Breast epithelium (tissue), 4 donors: ENCODE measurements around the gene ATRN. TPM values are rescaled to one million over a fixed set of nuclear protein-coding genes. Genes with fewer than 3 reads are reported as not detected.
A peak's percentile ranks its signal among the peaks of the same experiment; 100 is the strongest.
"Not testable (repeated sequence)": the region's sequence is repeated elsewhere in the genome, so short reads cannot be mapped to it uniquely, and the experiment has no call there.

Source experiments
- DNase-seq, 2 donors: peaks; one replicate each; pipeline ENCODE4 v3.0.0-alpha.2; 2019; ENCODE audit warnings: low spot score in 2 of 2
- H3K27ac ChIP-seq, 2 donors: fragments of 200-600 bp; sonication (generic) in 1 of 2; one replicate each; pipeline ENCODE4 v1.5.1; 2016 to 2019; ENCODE audit warnings: mild to moderate bottlenecking in 1 of 2
- H3K27me3 ChIP-seq, 2 donors: fragments of 200-600 bp; sonication (generic) in 1 of 2; one replicate each; pipeline versions ENCODE4 v1.5.1 to v1.6.0; 2017 to 2019; ENCODE audit warnings: control low read depth in 1 of 2, mild to moderate bottlenecking in 1 of 2
- H3K36me3 ChIP-seq: fragments of 200-600 bp; one replicate; pipeline ENCODE4 v1.5.1; 2019
- H3K4me1 ChIP-seq, 2 donors: fragments of 200-600 bp; sonication (generic); one replicate each; pipeline ENCODE4 v1.5.1; 2016 to 2019; ENCODE audit warnings: control low read depth in 1 of 2
- H3K4me3 ChIP-seq, 3 donors: fragments of 200-600 bp; sonication (generic); 1 replicate in 2 of 3; 2 replicates in 1 of 3; pipeline ENCODE4 v1.5.1; 2016 to 2019; ENCODE audit warnings: mild to moderate bottlenecking in 3 of 3, moderate library complexity in 2 of 3
- H3K9me3 ChIP-seq, 2 donors: fragments of 200-600 bp; sonication (generic) in 1 of 2; one replicate each; pipeline ENCODE4 v1.5.1; 2016 to 2019; ENCODE audit warnings: control low read depth in 1 of 2
- POLR2A ChIP-seq: fragments of 450-650 bp; IDR thresholded peaks from one replicate; pipeline ENCODE4 v1.6.1; 2016; ENCODE audit warnings: antibody characterized with exemption, mild to moderate bottlenecking, moderate library complexity
- POLR2AphosphoS5 ChIP-seq, 3 donors: sonication (generic); formaldehyde crosslinking; IDR thresholded peaks; one replicate each; pipeline ENCODE4 v1.6.1; 2017; ENCODE audit warnings: antibody characterized with exemption in 3 of 3
- intact Hi-C: fragments of 100-400 bp; cut with DNase I; formaldehyde crosslinking; loops from one replicate; pipeline ENCODE4 v1.15.1; 2023; ENCODE audit warnings: low total_unique reads
- total RNA-seq, 3 donors: library from RNA; depleted of rRNA; stranded (reverse); fragments of >200 nt; gene quantifications; one replicate each; pipeline ENCODE4 v1.1.0, GENCODE V29; 2016
- TF ChIP-seq, protein P1 (sequence below), 3 donors: fragments of 450-650 bp; IDR thresholded peaks; one replicate each; pipeline ENCODE4 v1.5.1; 2016 to 2017; ENCODE audit warnings: antibody characterized with exemption in 3 of 3, mild to moderate bottlenecking in 3 of 3, moderate library complexity in 3 of 3

ATRN gene
- total RNA-seq: 10 to 100 TPM; 26.5 to 35.6 (median 32.3) TPM

DNA sequence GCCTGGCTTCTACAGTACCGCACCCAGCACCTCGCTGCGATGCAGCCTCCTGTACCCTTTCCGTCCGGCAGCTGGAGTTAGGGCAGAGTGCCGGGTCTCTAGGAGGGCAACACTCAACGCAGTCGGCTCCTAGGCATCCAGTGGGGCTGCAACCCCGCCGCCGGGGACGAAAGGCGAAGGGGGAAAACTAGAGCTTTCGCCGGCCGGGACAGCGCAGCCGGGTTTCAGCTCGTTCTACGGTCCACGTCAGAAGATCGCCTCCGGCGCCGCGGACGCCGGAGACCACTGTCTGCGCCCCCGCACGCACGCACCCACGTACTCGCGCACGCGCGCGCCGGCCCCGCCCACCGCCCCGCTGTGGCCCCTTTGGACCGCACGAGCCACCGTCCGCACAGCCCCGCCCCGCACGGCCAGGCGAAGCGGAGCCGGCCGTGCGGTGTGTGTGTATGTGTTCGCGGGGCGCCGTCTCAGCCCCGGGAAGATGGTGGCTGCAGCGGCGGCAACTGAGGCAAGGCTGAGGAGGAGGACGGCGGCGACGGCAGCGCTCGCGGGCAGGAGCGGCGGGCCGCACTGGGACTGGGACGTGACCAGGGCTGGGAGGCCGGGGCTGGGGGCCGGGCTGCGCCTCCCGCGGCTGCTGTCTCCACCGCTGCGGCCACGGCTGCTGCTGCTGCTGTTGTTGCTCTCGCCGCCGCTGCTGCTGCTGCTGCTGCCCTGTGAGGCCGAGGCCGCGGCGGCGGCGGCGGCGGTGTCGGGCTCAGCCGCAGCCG is at the start of gene ATRN:
Gene ATRN (plus strand): TSS at position 392 of the 770 bp plus-strand sequence. CDS start 90 bp downstream, at position 482.
- Histone ChIP-seq H3K36me3 (no peaks in the 10 kb centered on the region), H3K4me1 (peaks cover 4 to 14% of the 10 kb centered on the region in 2 donors), H3K4me3 (peak within 1 kb of the TSS; percentile 88 to 98 (median 97)), H3K27ac (peak within 1 kb of the TSS; percentile 79 to 86), H3K9me3 (no peaks in the 10 kb centered on the region), H3K27me3 (no peaks in the 10 kb centered on the region)
- intact Hi-C loops: no loop called here
- TF ChIP-seq POLR2A: no peak
- TF ChIP-seq POLR2AphosphoS5 (IDR thresholded peaks at IDR 0.05): peak; percentile 29 to 42 (median 41)
- TF ChIP-seq, protein P1, sequence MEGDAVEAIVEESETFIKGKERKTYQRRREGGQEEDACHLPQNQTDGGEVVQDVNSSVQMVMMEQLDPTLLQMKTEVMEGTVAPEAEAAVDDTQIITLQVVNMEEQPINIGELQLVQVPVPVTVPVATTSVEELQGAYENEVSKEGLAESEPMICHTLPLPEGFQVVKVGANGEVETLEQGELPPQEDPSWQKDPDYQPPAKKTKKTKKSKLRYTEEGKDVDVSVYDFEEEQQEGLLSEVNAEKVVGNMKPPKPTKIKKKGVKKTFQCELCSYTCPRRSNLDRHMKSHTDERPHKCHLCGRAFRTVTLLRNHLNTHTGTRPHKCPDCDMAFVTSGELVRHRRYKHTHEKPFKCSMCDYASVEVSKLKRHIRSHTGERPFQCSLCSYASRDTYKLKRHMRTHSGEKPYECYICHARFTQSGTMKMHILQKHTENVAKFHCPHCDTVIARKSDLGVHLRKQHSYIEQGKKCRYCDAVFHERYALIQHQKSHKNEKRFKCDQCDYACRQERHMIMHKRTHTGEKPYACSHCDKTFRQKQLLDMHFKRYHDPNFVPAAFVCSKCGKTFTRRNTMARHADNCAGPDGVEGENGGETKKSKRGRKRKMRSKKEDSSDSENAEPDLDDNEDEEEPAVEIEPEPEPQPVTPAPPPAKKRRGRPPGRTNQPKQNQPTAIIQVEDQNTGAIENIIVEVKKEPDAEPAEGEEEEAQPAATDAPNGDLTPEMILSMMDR (IDR thresholded peaks at IDR 0.05): no peak
- DNase-seq: peak; percentile 73 to 83

DNA sequence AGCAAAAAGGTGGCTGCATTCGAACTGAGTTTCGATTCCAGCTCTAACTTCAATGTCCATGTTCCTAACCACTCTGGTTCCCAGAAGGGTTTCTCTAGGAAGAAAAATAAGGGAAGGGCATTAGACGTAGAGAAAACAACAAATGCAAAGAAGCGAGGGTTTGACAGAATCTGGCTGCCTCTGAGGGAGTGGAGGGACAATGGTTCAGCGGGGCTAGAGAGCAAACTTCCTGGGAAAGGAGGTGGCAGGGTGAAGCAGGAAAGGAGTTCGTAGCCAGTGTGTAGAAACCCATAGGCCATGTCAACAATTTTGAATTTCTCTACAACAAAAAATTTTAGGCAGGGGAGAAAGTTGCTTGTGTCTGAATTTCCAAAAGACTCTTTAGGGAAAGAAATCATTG is 48.8 kb upstream of the ATRN start:
- H3K27me3 ChIP-seq: no peaks in the 10 kb centered on the region
- H3K4me3 ChIP-seq: no peak overlapping the region
- no peak for DNase-seq
- H3K36me3 ChIP-seq: no peaks in the 10 kb centered on the region
- TF ChIP-seq POLR2A: no peak
- TF ChIP-seq, protein P1 (IDR thresholded peaks at IDR 0.05): no peak
- TF ChIP-seq POLR2AphosphoS5 (IDR thresholded peaks at IDR 0.05): no peak
- no peaks in the 10 kb centered on the region for H3K4me1 ChIP-seq
- no peak overlapping the region for H3K27ac ChIP-seq
- intact Hi-C loops: no loop called here
- H3K9me3 ChIP-seq: no peaks in the 10 kb centered on the region

DNA sequence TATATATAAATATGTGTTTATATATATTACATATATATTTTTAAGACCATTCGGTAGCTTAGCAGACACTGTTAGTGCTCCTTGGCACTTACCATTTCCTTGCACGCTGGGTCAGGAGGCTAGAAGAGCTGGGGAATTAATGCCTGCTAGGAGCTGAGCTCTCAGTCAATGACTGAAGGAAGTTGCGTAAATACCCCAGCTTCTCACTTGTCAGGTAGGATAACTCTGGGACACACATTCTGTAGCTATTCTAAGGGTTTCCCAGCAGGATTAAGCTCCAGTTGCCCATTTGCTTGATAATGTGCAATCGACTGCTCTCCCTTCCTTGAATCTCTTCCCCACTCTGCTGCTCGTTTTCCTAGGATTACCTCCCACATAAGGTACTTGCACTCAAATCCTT is 47.7 kb upstream of the ATRN start:
- H3K27ac ChIP-seq: no peak overlapping the region
- no peak for DNase-seq
- no peaks in the 10 kb centered on the region for H3K36me3 ChIP-seq
- H3K4me3 ChIP-seq: no peak overlapping the region
- no peaks in the 10 kb centered on the region for H3K27me3 ChIP-seq
- intact Hi-C loops: no loop called here
- TF ChIP-seq POLR2A: no peak
- TF ChIP-seq, protein P1 (IDR thresholded peaks at IDR 0.05): no peak
- no peak for TF ChIP-seq POLR2AphosphoS5 (IDR thresholded peaks at IDR 0.05)
- no peaks in the 10 kb centered on the region for H3K4me1 ChIP-seq
- no peaks in the 10 kb centered on the region for H3K9me3 ChIP-seq

DNA sequence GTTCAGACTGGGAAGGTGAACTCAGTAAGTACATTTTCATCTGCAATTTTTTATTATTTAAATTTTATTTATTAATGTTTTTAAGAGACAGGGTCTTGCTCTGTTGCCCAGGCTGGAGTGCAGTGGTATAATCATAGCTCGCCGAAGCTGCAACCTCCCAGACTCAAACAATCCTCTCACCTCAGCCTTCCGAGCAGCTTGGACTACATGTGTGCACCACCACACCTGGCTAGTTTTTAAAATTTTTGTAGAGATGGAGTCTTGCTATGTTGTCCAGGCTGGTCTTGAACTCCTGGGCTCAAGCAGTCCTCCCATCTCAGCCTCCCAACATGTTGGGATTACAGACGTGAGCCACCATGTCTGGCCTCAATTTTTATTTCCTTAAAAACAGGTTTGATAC is 44.1 kb upstream of the ATRN start:
- DNase-seq, H3K36me3 ChIP-seq, H3K4me3 ChIP-seq: not testable (repeated sequence)

DNA sequence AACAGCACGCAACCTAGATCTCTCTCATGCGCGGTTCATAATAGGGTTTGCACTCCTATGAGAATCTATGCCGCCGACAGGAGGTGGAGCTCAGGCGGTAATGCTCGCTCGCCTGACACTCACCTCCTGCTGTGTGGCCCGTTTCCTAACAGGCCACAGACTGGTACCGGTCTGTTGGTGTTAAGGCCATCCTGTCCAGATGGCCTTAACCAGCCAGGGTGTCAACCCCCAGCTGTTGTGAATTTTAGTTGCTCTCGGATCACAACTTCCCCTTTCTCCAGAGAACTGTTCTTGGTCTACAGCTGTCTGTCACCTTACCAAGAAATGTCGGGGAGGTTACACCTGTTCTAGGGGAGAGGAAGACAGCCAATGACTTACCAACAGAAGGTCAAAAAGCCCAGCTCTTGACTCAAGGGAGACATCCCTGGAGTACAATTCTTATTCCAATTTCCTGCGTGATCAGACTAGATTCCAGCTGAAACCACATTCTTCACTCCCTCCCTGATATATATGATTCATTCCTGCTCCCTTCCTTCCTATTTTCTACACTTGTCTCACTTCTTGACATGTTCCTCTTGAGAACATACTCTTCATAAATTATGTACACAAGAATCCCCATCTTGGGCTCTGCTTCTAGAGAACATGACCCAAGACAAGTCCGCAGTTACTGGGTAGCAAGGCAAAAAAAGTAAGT is 40.3 kb upstream of the ATRN start:
- H3K36me3 ChIP-seq: no peaks in the 10 kb centered on the region
- DNase-seq: no peak
- H3K27ac ChIP-seq: no peak overlapping the region
- no peak for TF ChIP-seq POLR2A
- TF ChIP-seq POLR2AphosphoS5 (IDR thresholded peaks at IDR 0.05): no peak
- H3K4me3 ChIP-seq: no peak overlapping the region
- H3K4me1 ChIP-seq: no peaks in the 10 kb centered on the region
- no peaks in the 10 kb centered on the region for H3K9me3 ChIP-seq
- no peaks in the 10 kb centered on the region for H3K27me3 ChIP-seq
- intact Hi-C loops: no loop called here

More for the DNA sequence above, 44.1 kb upstream of the ATRN start:
- H3K27me3 ChIP-seq, H3K4me1 ChIP-seq, H3K9me3 ChIP-seq, H3K27ac ChIP-seq: not testable (repeated sequence)
- intact Hi-C loops: loop anchor here (5.0 kb wide), 1 partner anchor 174 kb away; no protein-coding TSS in a partner anchor

DNA sequence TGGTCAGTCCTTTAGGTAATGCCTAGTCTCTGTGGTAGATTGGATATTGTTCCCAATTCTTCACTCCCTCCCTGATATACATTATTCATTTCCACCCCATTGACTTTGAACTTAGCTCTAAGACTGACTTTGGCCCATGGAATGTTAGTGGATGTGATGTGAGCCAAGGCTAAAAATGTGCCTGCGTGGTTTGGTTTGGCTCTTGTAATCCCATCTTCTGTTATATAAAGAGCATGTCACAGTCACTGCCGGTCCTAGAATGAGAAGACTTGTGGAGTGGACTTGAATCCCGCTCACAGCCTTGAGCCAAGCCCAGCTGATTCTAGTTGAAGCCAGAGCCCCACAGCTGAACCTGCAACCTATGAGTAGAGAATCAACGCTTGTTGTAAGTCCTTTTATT is 39.7 kb upstream of the ATRN start:
- Histone ChIP-seq H3K27me3 (no peaks in the 10 kb centered on the region), H3K9me3 (no peaks in the 10 kb centered on the region), H3K27ac (no peak overlapping the region), H3K4me3 (no peak overlapping the region), H3K36me3 (no peaks in the 10 kb centered on the region), H3K4me1 (no peaks in the 10 kb centered on the region)
- no peak for DNase-seq
- intact Hi-C loops: no loop called here
- TF ChIP-seq, protein P1 (IDR thresholded peaks at IDR 0.05): no peak
- TF ChIP-seq POLR2A (no peak), POLR2AphosphoS5 (IDR thresholded peaks at IDR 0.05) (no peak)
